ENCODE measurements around the gene TRIM77.
"Not testable (repeated sequence)": the region's sequence is repeated elsewhere in the genome, so short reads cannot be mapped to it uniquely, and the experiment has no call there.

DNA sequence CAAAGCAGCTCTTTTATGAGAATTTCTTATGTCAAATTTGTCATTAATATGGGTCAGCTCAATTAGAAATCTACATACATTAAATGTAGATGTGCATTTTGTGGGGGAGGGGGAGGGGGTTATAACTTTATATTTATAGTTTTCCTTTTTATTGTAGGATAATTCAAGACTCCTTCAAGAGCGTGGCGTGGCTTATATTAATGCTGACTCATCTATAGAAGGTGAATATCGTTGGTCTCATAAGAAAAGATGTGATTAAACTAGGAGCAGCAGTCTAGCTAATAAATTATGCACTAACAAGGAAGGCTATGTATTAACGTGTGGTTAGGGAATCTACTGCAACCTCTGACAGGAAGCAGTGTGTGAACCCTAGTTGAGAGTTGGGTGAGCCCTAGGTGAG lies 34.2 kb upstream of the TRIM77 start:
- TF ChIP-seq EZH2 (IDR thresholded peaks at IDR 0.05; ENCODE audit: borderline replicate concordance, low read depth, low read length, poor library complexity, severe bottlenecking) = not testable (repeated sequence)
- TF ChIP-seq, protein P1, sequence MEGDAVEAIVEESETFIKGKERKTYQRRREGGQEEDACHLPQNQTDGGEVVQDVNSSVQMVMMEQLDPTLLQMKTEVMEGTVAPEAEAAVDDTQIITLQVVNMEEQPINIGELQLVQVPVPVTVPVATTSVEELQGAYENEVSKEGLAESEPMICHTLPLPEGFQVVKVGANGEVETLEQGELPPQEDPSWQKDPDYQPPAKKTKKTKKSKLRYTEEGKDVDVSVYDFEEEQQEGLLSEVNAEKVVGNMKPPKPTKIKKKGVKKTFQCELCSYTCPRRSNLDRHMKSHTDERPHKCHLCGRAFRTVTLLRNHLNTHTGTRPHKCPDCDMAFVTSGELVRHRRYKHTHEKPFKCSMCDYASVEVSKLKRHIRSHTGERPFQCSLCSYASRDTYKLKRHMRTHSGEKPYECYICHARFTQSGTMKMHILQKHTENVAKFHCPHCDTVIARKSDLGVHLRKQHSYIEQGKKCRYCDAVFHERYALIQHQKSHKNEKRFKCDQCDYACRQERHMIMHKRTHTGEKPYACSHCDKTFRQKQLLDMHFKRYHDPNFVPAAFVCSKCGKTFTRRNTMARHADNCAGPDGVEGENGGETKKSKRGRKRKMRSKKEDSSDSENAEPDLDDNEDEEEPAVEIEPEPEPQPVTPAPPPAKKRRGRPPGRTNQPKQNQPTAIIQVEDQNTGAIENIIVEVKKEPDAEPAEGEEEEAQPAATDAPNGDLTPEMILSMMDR (conservative IDR thresholded peaks at IDR 0.05; ENCODE audit: low read depth, low read length) = not testable (repeated sequence)

All from A673 (cell line).